ENCODE results near the gene DNAJC18. TPM values are rescaled to one million over a fixed set of nuclear protein-coding genes. Genes with fewer than 3 reads are reported as not detected.
A peak's percentile ranks its signal among the peaks of the same experiment; 100 is the strongest.

DNAJC18 gene
- total RNA-seq, 1 donor from 2014 or later = 1.6 TPM

DNA sequence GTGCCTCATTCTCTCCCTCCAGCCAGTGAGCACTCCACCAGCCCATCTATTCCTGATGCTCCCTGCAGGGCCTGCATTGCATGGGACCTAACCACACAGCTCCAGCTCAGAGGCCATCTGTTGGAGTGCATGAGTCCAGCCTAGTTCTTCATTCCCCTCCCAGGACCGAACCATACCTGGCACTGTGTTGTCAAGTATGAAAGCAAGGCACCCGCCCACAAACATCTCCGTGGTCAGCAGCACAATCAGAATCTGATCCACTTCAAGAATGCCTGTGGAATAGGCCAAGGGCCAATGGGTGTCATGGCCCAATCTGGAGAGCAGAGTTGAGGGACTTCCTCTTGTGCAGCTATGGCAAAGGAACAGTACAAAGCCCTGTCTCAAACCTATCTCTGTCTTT lies 62.1 kb downstream of the DNAJC18 start:
- DNase-seq (ENCODE audit: low read depth) (no peak), FAIRE-seq (peak; percentile 36)
- H3K4me3 ChIP-seq (ENCODE audit: low read depth, low read length) = no peak overlapping the region
- H3K36me3 ChIP-seq (ENCODE audit: control insufficient read depth, insufficient read depth, low read length) = no peaks in the 10 kb centered on the region
- H3K27me3 ChIP-seq (ENCODE audit: control insufficient read depth, insufficient read depth, low read length) = no peaks in the 10 kb centered on the region
- TF ChIP-seq, protein P1, sequence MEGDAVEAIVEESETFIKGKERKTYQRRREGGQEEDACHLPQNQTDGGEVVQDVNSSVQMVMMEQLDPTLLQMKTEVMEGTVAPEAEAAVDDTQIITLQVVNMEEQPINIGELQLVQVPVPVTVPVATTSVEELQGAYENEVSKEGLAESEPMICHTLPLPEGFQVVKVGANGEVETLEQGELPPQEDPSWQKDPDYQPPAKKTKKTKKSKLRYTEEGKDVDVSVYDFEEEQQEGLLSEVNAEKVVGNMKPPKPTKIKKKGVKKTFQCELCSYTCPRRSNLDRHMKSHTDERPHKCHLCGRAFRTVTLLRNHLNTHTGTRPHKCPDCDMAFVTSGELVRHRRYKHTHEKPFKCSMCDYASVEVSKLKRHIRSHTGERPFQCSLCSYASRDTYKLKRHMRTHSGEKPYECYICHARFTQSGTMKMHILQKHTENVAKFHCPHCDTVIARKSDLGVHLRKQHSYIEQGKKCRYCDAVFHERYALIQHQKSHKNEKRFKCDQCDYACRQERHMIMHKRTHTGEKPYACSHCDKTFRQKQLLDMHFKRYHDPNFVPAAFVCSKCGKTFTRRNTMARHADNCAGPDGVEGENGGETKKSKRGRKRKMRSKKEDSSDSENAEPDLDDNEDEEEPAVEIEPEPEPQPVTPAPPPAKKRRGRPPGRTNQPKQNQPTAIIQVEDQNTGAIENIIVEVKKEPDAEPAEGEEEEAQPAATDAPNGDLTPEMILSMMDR (IDR thresholded peaks at IDR 0.05; ENCODE audit: insufficient read depth, low read length, severe bottlenecking) = no peak

DNA sequence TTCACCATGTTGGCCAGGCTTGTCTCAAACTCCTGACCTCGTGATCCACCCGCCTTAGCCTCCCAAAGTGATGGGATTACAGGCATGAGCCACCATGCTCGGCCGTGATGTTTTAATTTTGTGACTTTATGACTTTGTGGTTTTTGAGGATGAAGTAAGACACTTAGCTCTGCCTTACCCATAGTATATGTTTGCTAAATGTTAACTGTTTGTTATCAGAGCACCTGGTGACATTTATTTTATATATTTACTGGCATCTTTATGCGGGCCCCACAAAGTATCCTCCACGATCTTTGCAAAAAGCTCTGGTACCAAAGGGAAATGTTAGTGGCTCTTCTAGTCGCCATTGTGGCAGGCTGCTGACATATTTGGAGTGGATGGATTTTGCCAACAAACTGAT lies 63.0 kb downstream of the DNAJC18 start:
- Histone ChIP-seq H3K36me3 (ENCODE audit: control insufficient read depth, insufficient read depth, low read length) (no peaks in the 10 kb centered on the region), H3K27me3 (ENCODE audit: control insufficient read depth, insufficient read depth, low read length) (no peaks in the 10 kb centered on the region), H3K4me3 (ENCODE audit: low read depth, low read length) (no peak overlapping the region)
- DNase-seq (ENCODE audit: low read depth) (no peak), FAIRE-seq (no peak)
- TF ChIP-seq, protein P1 (IDR thresholded peaks at IDR 0.05; ENCODE audit: insufficient read depth, low read length, severe bottlenecking) = no peak

DNA sequence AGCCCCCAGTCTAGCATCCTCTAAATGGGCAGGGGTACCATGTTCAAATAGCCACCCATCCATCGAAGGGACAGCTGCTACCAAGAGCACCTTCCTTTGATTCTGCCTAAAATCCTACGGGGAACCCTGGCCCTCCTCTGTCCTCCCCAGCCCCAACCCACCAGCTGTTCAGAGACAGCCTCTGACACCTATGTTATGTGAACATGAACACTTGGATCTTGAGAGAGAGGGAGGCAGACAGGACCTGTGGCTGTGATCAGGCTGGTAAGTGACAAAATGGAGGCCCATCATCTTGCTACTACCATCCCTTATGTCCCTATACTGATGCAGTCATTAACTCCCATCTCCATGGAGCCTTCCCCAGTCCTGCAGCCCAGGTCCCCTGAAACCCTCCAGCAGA lies 64.4 kb downstream of the DNAJC18 start:
- no peaks in the 10 kb centered on the region for H3K36me3 ChIP-seq (ENCODE audit: control insufficient read depth, insufficient read depth, low read length)
- no peak for DNase-seq (ENCODE audit: low read depth)
- peak; percentile 85 for FAIRE-seq
- H3K4me3 ChIP-seq (ENCODE audit: low read depth, low read length) = no peak overlapping the region
- no peaks in the 10 kb centered on the region for H3K27me3 ChIP-seq (ENCODE audit: control insufficient read depth, insufficient read depth, low read length)
- TF ChIP-seq, protein P1 (IDR thresholded peaks at IDR 0.05; ENCODE audit: insufficient read depth, low read length, severe bottlenecking) = no peak

DNA sequence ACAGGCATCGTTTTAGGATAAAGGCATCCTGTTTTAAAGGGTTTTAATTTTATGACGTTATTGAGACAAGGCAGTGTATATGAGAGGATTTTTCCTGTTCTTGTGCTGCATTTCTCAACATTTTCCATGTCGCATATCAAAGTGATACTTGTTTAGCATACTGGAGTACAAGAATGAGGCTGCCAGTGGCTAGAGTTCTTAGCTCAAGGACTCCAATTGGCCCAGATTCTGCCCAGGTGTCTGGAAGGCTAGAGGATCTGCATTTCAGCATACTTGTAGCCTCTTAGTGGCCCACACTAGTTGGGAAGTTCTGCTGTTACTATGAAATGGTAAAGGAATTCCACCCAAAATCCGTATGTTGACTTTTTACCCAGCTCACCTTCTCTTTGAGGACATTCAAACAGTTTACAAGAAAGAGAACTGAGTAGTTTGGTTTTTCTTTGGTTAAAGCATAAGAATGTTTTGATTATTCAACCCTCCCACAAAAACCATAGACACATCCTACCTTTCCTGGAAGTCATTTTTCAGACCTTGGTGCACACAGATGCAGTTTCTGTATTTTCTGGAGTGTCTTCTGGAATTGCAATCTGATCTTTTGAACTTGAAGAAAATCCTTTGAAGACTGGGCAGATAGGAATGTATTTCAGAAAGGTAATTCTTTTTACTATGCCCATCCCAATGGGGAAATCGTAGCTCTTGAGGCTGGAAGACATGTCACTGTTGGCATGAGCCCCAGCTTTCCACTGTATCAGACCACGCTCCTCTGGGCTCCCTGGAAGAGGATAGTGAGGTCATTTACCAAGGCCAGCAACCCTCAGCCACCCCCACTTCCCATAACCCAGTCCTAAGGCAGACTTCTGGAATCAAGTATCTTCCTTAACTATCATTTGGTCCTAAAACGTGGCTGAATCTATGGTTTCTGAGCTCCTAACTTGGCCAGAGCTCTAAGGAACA lies 67.6 kb downstream of the DNAJC18 start:
- FAIRE-seq (no peak), DNase-seq (ENCODE audit: low read depth) (no peak)
- TF ChIP-seq, protein P1 (IDR thresholded peaks at IDR 0.05; ENCODE audit: insufficient read depth, low read length, severe bottlenecking) = no peak
- H3K36me3 ChIP-seq (ENCODE audit: control insufficient read depth, insufficient read depth, low read length) = peaks cover 4% of the 10 kb centered on the region
- no peaks in the 10 kb centered on the region for H3K27me3 ChIP-seq (ENCODE audit: control insufficient read depth, insufficient read depth, low read length)
- no peak overlapping the region for H3K4me3 ChIP-seq (ENCODE audit: low read depth, low read length)

DNA sequence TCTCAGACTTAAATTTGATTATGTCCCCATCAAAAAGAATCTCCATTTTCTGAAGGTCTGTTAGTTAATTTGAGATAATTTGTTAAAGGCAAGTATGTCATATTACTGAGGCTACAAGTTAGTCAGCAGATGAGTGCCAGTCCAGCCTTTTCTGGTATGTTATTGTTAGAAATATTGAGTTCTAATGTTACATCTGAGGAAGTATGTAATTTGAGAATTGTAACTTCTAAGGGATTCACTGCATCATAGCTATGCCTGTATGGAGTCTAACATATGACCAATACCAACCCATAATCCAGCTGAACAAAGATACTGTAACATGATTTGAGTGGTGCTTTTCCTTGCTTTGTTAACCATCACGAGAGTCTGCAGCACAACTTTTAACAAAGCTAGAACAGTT lies 70.1 kb downstream of the DNAJC18 start:
- no peak for DNase-seq (ENCODE audit: low read depth)
- TF ChIP-seq, protein P1 (IDR thresholded peaks at IDR 0.05; ENCODE audit: insufficient read depth, low read length, severe bottlenecking) = no peak
- no peak for FAIRE-seq
- H3K4me3 ChIP-seq (ENCODE audit: low read depth, low read length) = no peak overlapping the region
- H3K27me3 ChIP-seq (ENCODE audit: control insufficient read depth, insufficient read depth, low read length) = no peaks in the 10 kb centered on the region
- H3K36me3 ChIP-seq (ENCODE audit: control insufficient read depth, insufficient read depth, low read length) = peaks cover 6% of the 10 kb centered on the region

Measured in bronchial epithelial cell (primary cell).